GM19025 (cell line): Measurements from ENCODE around the gene ENHO.

Experiments
- ATAC-seq: cut with Tn5 transposase; IDR thresholded peaks from one replicate; pipeline ENCODE4 v1.9.1; 2021; ENCODE audit warnings: mild to moderate bottlenecking, low read depth, moderate library complexity; ENCODE audit not compliant: unreplicated experiment

The ENHO gene

GRCh38 chr9:34508951-34509350 is 13.8 kb downstream of the ENHO start:
- ATAC-seq: no peak

GRCh38 chr9:34508463-34508862 is 14.3 kb downstream of the ENHO start:
- no peak for ATAC-seq

- no peak for ATAC-seq
Measured at GRCh38 chr9:34507966-34508365, 14.8 kb downstream of the ENHO start.

GRCh38 chr9:34507556-34507955 is 15.2 kb downstream of the ENHO start:
- ATAC-seq: no peak

- ATAC-seq: no peak
Measured at GRCh38 chr9:34506623-34507022, 16.2 kb downstream of the ENHO start.

- ATAC-seq: no peak
Measured at GRCh38 chr9:34505370-34506120, 17.2 kb downstream of the ENHO start.

GRCh38 chr9:34503406-34503805 is 19.4 kb downstream of the ENHO start:
- ATAC-seq: no peak

- no peak for ATAC-seq
Measured at GRCh38 chr9:34502891-34503290, 19.9 kb downstream of the ENHO start.

GRCh38 chr9:34502471-34502870 is 20.3 kb downstream of the ENHO start:
- no peak for ATAC-seq

GRCh38 chr9:34501889-34502425 is 20.8 kb downstream of the ENHO start:
- ATAC-seq: no peak

- ATAC-seq: no peak
Measured at GRCh38 chr9:34501372-34501771, 21.4 kb downstream of the ENHO start.

GRCh38 chr9:34500623-34501267 is 22.0 kb downstream of the ENHO start:
- no peak for ATAC-seq

GRCh38 chr9:34499076-34499475 is 23.7 kb downstream of the ENHO start:
- no peak for ATAC-seq

- no peak for ATAC-seq
Measured at GRCh38 chr9:34498553-34498952, 24.2 kb downstream of the ENHO start.

GRCh38 chr9:34496149-34496712 is 26.6 kb downstream of the ENHO start:
- ATAC-seq: no peak

- no peak for ATAC-seq
Measured at GRCh38 chr9:34493972-34494535, 28.7 kb downstream of the ENHO start.

- no peak for ATAC-seq
Measured at GRCh38 chr9:34492051-34492450, 30.7 kb downstream of the ENHO start.

GRCh38 chr9:34491596-34491995 is 31.2 kb downstream of the ENHO start:
- no peak for ATAC-seq

- no peak for ATAC-seq
Measured at GRCh38 chr9:34490760-34491159, 32.0 kb downstream of the ENHO start.

GRCh38 chr9:34490360-34490759 is 32.4 kb downstream of the ENHO start:
- no peak for ATAC-seq

GRCh38 chr9:34486572-34486971 is 36.2 kb downstream of the ENHO start:
- ATAC-seq: no peak
